HUES48 (cell line): ENCODE data around the gene HPD.

ENCODE experiments used
- H3K27ac ChIP-seq: one replicate; pipeline ENCODE4 v1.7.0; 2013; ENCODE audit warnings: low read depth, low read length, inconsistent platforms
- H3K27me3 ChIP-seq: 2 replicates; pipeline ENCODE4 v1.6.1; 2013; ENCODE audit warnings: mild to moderate bottlenecking, low read length; ENCODE audit not compliant: control insufficient read depth, insufficient read depth
- H3K36me3 ChIP-seq: 2 replicates; pipeline ENCODE4 v1.6.1; 2013; ENCODE audit warnings: low read length; ENCODE audit not compliant: control insufficient read depth, insufficient read depth
- H3K4me1 ChIP-seq: 2 replicates; pipeline ENCODE4 v1.6.1; 2013; ENCODE audit warnings: mild to moderate bottlenecking, low read length; ENCODE audit not compliant: control insufficient read depth, insufficient read depth
- H3K4me3 ChIP-seq: 2 replicates; pipeline ENCODE4 v1.5.1; 2013; ENCODE audit warnings: mild to moderate bottlenecking, low read depth, low read length
- H3K9ac ChIP-seq: 2 replicates; pipeline ENCODE4 v1.6.1; 2013; ENCODE audit warnings: mild to moderate bottlenecking, low read depth, low read length, moderate library complexity
- H3K9me3 ChIP-seq: 2 replicates; pipeline ENCODE4 v1.6.1; 2013; ENCODE audit warnings: low read length; ENCODE audit not compliant: control insufficient read depth, insufficient read depth

HPD gene

GRCh38 chr12:121827351-121828099, 31.1 kb downstream of the HPD start:
- Histone ChIP-seq H3K36me3 (peaks cover 73% of the 10 kb centered on the region), H3K4me1 (no peaks in the 10 kb centered on the region), H3K9me3 (no peaks in the 10 kb centered on the region)

GRCh38 chr12:121826318-121827150, 32.1 kb downstream of the HPD start:
- Histone ChIP-seq H3K9ac (no peak overlapping the region), H3K36me3 (peaks cover 72% of the 10 kb centered on the region), H3K4me1 (no peaks in the 10 kb centered on the region), H3K4me3 (no peak overlapping the region), H3K27ac (no peak overlapping the region), H3K27me3 (no peaks in the 10 kb centered on the region), H3K9me3 (no peaks in the 10 kb centered on the region)

More at GRCh38 chr12:121827351-121828099, 31.1 kb downstream of the HPD start:
- Histone ChIP-seq H3K27ac (no peak overlapping the region), H3K9ac (no peak overlapping the region), H3K27me3 (no peaks in the 10 kb centered on the region), H3K4me3 (no peak overlapping the region)

GRCh38 chr12:121825041-121825523, 33.6 kb downstream of the HPD start:
- Histone ChIP-seq H3K27ac (no peak overlapping the region), H3K9ac (no peak overlapping the region), H3K27me3 (no peaks in the 10 kb centered on the region), H3K4me1 (no peaks in the 10 kb centered on the region), H3K9me3 (no peaks in the 10 kb centered on the region), H3K4me3 (no peak overlapping the region), H3K36me3 (peaks cover 70% of the 10 kb centered on the region)

GRCh38 chr12:121823727-121824115, 34.9 kb downstream of the HPD start:
- Histone ChIP-seq H3K4me1 (no peaks in the 10 kb centered on the region), H3K36me3 (peaks cover 72% of the 10 kb centered on the region), H3K27me3 (no peaks in the 10 kb centered on the region), H3K9me3 (no peaks in the 10 kb centered on the region), H3K27ac (no peak overlapping the region), H3K9ac (no peak overlapping the region), H3K4me3 (no peak overlapping the region)

GRCh38 chr12:121823101-121823726, 35.4 kb downstream of the HPD start:
- Histone ChIP-seq H3K27me3 (no peaks in the 10 kb centered on the region), H3K36me3 (peaks cover 67% of the 10 kb centered on the region), H3K9me3 (no peaks in the 10 kb centered on the region), H3K4me1 (no peaks in the 10 kb centered on the region), H3K4me3 (no peak overlapping the region), H3K9ac (no peak overlapping the region), H3K27ac (no peak overlapping the region)

GRCh38 chr12:121822393-121823100, 36.1 kb downstream of the HPD start:
- H3K36me3 ChIP-seq, result peaks cover 67% of the 10 kb centered on the region

GRCh38 chr12:121820056-121820455, 38.6 kb downstream of the HPD start:
- no peaks in the 10 kb centered on the region for H3K9me3 ChIP-seq
- no peaks in the 10 kb centered on the region for H3K4me1 ChIP-seq
- no peak overlapping the region for H3K4me3 ChIP-seq
- no peak overlapping the region for H3K27ac ChIP-seq
- H3K36me3 ChIP-seq, result peaks cover 72% of the 10 kb centered on the region
- H3K27me3 ChIP-seq, result no peaks in the 10 kb centered on the region
- H3K9ac ChIP-seq, result no peak overlapping the region

More at GRCh38 chr12:121822393-121823100, 36.1 kb downstream of the HPD start:
- no peaks in the 10 kb centered on the region for H3K27me3 ChIP-seq
- H3K4me3 ChIP-seq, result no peak overlapping the region
- H3K9me3 ChIP-seq, result no peaks in the 10 kb centered on the region
- no peak overlapping the region for H3K27ac ChIP-seq
- no peaks in the 10 kb centered on the region for H3K4me1 ChIP-seq
- H3K9ac ChIP-seq, result no peak overlapping the region

GRCh38 chr12:121819212-121819949, 39.3 kb downstream of the HPD start:
- Histone ChIP-seq H3K9ac (no peak overlapping the region), H3K36me3 (peaks cover 77% of the 10 kb centered on the region), H3K27ac (no peak overlapping the region)

GRCh38 chr12:121817648-121818043, 41.0 kb downstream of the HPD start:
- no peaks in the 10 kb centered on the region for H3K9me3 ChIP-seq
- no peaks in the 10 kb centered on the region for H3K27me3 ChIP-seq
- H3K4me3 ChIP-seq, result no peak overlapping the region
- H3K4me1 ChIP-seq, result 0 out of 2 replicates have a peak, but pooled peaks cover 1% of the 10 kb centered on the region
- no peak overlapping the region for H3K9ac ChIP-seq
- no peak overlapping the region for H3K27ac ChIP-seq
- H3K36me3 ChIP-seq, result peaks cover 74% of the 10 kb centered on the region

More at GRCh38 chr12:121819212-121819949, 39.3 kb downstream of the HPD start:
- no peaks in the 10 kb centered on the region for H3K27me3 ChIP-seq
- no peak overlapping the region for H3K4me3 ChIP-seq
- H3K4me1 ChIP-seq, result no peaks in the 10 kb centered on the region
- H3K9me3 ChIP-seq, result no peaks in the 10 kb centered on the region
